PFSK-1 (cell line): ENCODE measurements around the gene KIAA0586.

ENCODE experiments used
- FOXP2 ChIP-seq: optimal IDR thresholded peaks from 2 replicates; pipeline ENCODE3; 2011; ENCODE audit warnings: borderline replicate concordance, control low read depth, inconsistent platforms; ENCODE audit not compliant: insufficient read depth; ENCODE audit errors: extremely low read length, extremely low read depth
- POLR2AphosphoS5 ChIP-seq: IDR thresholded peaks from 2 replicates; pipeline ENCODE4 v1.6.1; 2012; ENCODE audit warnings: low read depth, mild to moderate bottlenecking, control low read depth, low read length, moderate library complexity
- REST ChIP-seq, 2 experiments: IDR thresholded peaks; 2 replicates each; pipeline versions ENCODE4 v1.6.1 to v1.8.0; 2011 to 2012; ENCODE audit warnings: low read depth in 2 of 2, low read length in 2 of 2, control low read depth in 1 of 2, inconsistent platforms in 1 of 2, mild to moderate bottlenecking in 1 of 2, moderate library complexity in 1 of 2; ENCODE audit not compliant: insufficient read depth in 1 of 2
- SIN3A ChIP-seq: IDR thresholded peaks from 2 replicates; pipeline ENCODE4 v1.6.1; 2012; ENCODE audit warnings: mild to moderate bottlenecking, low read length, moderate library complexity, borderline replicate concordance; ENCODE audit not compliant: insufficient read depth
- TAF1 ChIP-seq: IDR thresholded peaks from 2 replicates; pipeline ENCODE4 v1.6.1; 2012; ENCODE audit warnings: low read length, control low read depth, borderline replicate concordance; ENCODE audit not compliant: insufficient read depth

Gene KIAA0586

GRCh38 chr14:58397156-58397555 lies 30.4 kb upstream of the KIAA0586 start:
- no peak for TF ChIP-seq REST (IDR thresholded peaks at IDR 0.05; ENCODE audit: insufficient read depth in 1 of 2, low read depth in 2 of 2, low read length in 2 of 2)

DNA sequence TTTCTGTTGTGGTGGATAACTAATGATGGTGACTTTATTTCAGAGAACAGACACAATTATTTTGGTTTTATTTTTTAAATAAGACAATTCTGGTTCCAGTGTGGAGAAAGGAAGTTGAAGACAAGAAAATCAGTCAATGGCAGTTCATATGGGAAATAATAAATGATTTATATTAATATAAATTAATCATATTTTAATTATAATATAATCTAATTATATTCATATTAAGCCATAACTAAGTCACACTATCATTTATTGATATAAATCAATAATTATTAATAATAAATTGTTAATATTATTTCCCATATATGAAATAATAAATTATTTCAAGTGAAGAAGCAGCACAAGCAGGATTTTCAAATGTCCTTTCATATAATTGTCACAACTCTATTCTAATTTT lies 29.0 kb upstream of the KIAA0586 start:
- no peak for TF ChIP-seq POLR2AphosphoS5
- TF ChIP-seq FOXP2: no peak
- TF ChIP-seq REST (IDR thresholded peaks at IDR 0.05; ENCODE audit: insufficient read depth in 1 of 2, low read depth in 2 of 2, low read length in 2 of 2): no peak
- no peak for TF ChIP-seq TAF1
- no peak for TF ChIP-seq SIN3A

DNA sequence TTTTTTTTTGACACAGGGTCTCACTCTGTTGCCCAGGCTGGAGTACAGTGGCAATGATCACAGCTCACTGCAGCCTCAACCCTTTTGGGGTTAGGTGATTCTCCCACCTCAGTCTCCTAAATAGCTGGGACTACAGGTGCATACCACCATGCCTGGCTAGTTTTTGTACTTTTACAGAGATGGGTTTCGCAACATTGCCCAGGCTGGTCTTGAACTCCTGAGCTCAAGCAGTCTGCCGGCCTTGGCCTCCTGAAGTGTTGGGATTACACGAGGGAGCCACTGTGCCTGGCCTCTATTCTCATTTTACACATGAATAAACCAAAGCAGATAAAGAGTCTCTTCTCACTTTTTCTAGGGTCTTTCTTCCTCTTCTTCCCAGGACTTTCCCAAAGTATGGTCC lies 28.6 kb upstream of the KIAA0586 start:
- TF ChIP-seq FOXP2: no peak
- TF ChIP-seq POLR2AphosphoS5: no peak
- no peak for TF ChIP-seq REST (IDR thresholded peaks at IDR 0.05; ENCODE audit: insufficient read depth in 1 of 2, low read depth in 2 of 2, low read length in 2 of 2)
- TF ChIP-seq SIN3A: no peak
- TF ChIP-seq TAF1: no peak

- no peak for TF ChIP-seq TAF1
- no peak for TF ChIP-seq POLR2AphosphoS5
- TF ChIP-seq REST (IDR thresholded peaks at IDR 0.05; ENCODE audit: insufficient read depth in 1 of 2, low read depth in 2 of 2, low read length in 2 of 2): no peak
- no peak for TF ChIP-seq FOXP2
- TF ChIP-seq SIN3A: no peak
Observed at GRCh38 chr14:58401587-58401986, 25.9 kb upstream of the KIAA0586 start.

- TF ChIP-seq POLR2AphosphoS5: no peak
- TF ChIP-seq SIN3A: no peak
- no peak for TF ChIP-seq REST (IDR thresholded peaks at IDR 0.05; ENCODE audit: insufficient read depth in 1 of 2, low read depth in 2 of 2, low read length in 2 of 2)
- no peak for TF ChIP-seq FOXP2
- no peak for TF ChIP-seq TAF1
Observed at GRCh38 chr14:58408681-58409215, 18.8 kb upstream of the KIAA0586 start.
